DND-41 (cell line): ENCODE measurements around the gene SYT9.

ENCODE experiments used
- ATAC-seq: fragments of 200-7000 bp; cut with Tn5 transposase; 3 replicates; pipeline ENCODE4 v1.9.1; 2021; ENCODE audit warnings: low read depth; ENCODE audit not compliant: insufficient read depth
- DNase-seq: peaks from one replicate; pipeline ENCODE4 v3.0.0-alpha.2; 2020
- H2AFZ ChIP-seq: 2 replicates; pipeline ENCODE4 v1.6.0; 2012; ENCODE audit warnings: low read depth, low read length
- H3K27ac ChIP-seq: 2 replicates; pipeline ENCODE4 v1.5.1; 2012; ENCODE audit warnings: low read length, inconsistent platforms
- H3K27me3 ChIP-seq: fragments of 200-600 bp; sonication (generic); 2 replicates; pipeline ENCODE4 v1.6.0; 2012; ENCODE audit warnings: low read length, mild to moderate bottlenecking, inconsistent platforms; ENCODE audit not compliant: insufficient read depth, poor library complexity
- H3K36me3 ChIP-seq: 2 replicates; pipeline ENCODE4 v1.5.1; 2012; ENCODE audit warnings: low read length, inconsistent platforms; ENCODE audit not compliant: insufficient read depth
- H3K4me1 ChIP-seq: 2 replicates; pipeline ENCODE4 v1.5.1; 2012; ENCODE audit warnings: mild to moderate bottlenecking, low read length; ENCODE audit not compliant: insufficient read depth
- H3K4me2 ChIP-seq: 2 replicates; pipeline ENCODE4 v1.6.0; 2012; ENCODE audit warnings: mild to moderate bottlenecking, moderate library complexity, low read length, inconsistent platforms; ENCODE audit not compliant: insufficient read depth
- H3K4me3 ChIP-seq, 2 experiments: fragments of 200-600 bp in 1 of 2; shearing (Covaris generic) in 1 of 2; 2 replicates each; pipeline ENCODE4 v1.5.1; 2012 to 2016; ENCODE audit warnings: inconsistent platforms in 2 of 2, low read length in 2 of 2, mild to moderate bottlenecking in 2 of 2, low read depth in 1 of 2, moderate library complexity in 1 of 2
- H3K79me2 ChIP-seq: 2 replicates; pipeline ENCODE4 v1.6.0; 2012; ENCODE audit warnings: low read length, inconsistent platforms; ENCODE audit not compliant: insufficient read depth
- H3K9ac ChIP-seq: 2 replicates; pipeline ENCODE4 v1.6.0; 2012; ENCODE audit warnings: low read depth, mild to moderate bottlenecking, inconsistent platforms, low read length, moderate library complexity
- H3K9me3 ChIP-seq: 2 replicates; pipeline ENCODE4 v1.5.1; 2012; ENCODE audit warnings: low read length, moderate library complexity, mild to moderate bottlenecking, inconsistent platforms; ENCODE audit not compliant: insufficient read depth, severe bottlenecking
- H4K20me1 ChIP-seq: 2 replicates; pipeline ENCODE4 v1.6.0; 2012; ENCODE audit warnings: low read length; ENCODE audit not compliant: insufficient read depth
- EZH2 ChIP-seq: IDR thresholded peaks from 3 replicates; pipeline ENCODE4 v1.6.1; 2012; ENCODE audit warnings: borderline replicate concordance, low read depth, mild to moderate bottlenecking, moderate library complexity, low read length, inconsistent platforms; ENCODE audit not compliant: severe bottlenecking
- TF ChIP-seq, protein P1 (sequence below): IDR thresholded peaks from 2 replicates; pipeline ENCODE4 v1.5.1; 2012; ENCODE audit warnings: borderline replicate concordance, low read length, moderate library complexity, mild to moderate bottlenecking; ENCODE audit not compliant: poor library complexity, severe bottlenecking; ENCODE audit errors: extremely low read depth

The SYT9 gene

DNA sequence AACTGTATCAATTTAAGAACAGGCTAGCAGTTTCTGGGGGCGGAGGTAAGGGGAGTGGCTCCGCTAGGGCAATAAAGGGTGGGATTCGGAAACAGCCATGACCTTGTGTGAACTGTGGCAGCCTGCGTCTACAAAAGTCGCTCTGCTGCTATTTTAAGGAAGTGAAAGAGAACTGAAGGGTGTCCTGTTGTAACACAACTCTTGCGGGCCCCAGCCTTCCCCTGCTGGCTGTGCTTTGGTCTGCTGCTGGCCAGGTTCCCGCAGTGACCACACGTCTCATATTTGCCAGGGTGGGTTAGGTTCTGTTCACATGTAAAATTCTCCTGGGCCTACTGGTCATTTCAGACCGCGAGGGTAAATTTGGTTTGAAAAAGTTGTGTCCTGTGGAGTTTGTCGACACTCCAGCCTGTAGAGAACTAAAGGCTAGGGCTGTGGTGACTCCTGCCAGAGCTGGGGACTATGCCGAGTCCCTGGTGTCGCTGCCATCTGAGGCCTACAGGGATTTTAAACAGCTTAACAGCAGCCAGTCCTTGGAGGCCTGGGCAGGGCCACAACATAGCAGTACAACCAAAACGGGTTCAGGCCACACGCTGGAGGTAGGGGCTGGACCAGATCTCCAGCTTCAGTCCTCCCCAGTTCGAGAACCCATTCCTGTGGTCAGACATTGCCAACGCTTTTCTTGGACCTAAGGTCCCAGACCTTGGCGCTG lies 261.0 kb downstream of the SYT9 start:
- Histone ChIP-seq H4K20me1 (no peaks in the 10 kb centered on the region), H3K4me3 (no peak overlapping the region), H3K4me2 (no peak overlapping the region), H3K27ac (no peak overlapping the region), H3K79me2 (no peaks in the 10 kb centered on the region), H3K9me3 (no peaks in the 10 kb centered on the region), H2AFZ (no peak overlapping the region), H3K9ac (no peak overlapping the region), H3K27me3 (peaks cover 3% of the 10 kb centered on the region), H3K36me3 (no peaks in the 10 kb centered on the region), H3K4me1 (no peaks in the 10 kb centered on the region)
- no peak for ATAC-seq
- no peak for DNase-seq
- TF ChIP-seq, protein P1, sequence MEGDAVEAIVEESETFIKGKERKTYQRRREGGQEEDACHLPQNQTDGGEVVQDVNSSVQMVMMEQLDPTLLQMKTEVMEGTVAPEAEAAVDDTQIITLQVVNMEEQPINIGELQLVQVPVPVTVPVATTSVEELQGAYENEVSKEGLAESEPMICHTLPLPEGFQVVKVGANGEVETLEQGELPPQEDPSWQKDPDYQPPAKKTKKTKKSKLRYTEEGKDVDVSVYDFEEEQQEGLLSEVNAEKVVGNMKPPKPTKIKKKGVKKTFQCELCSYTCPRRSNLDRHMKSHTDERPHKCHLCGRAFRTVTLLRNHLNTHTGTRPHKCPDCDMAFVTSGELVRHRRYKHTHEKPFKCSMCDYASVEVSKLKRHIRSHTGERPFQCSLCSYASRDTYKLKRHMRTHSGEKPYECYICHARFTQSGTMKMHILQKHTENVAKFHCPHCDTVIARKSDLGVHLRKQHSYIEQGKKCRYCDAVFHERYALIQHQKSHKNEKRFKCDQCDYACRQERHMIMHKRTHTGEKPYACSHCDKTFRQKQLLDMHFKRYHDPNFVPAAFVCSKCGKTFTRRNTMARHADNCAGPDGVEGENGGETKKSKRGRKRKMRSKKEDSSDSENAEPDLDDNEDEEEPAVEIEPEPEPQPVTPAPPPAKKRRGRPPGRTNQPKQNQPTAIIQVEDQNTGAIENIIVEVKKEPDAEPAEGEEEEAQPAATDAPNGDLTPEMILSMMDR = no peak
- no peak for TF ChIP-seq EZH2

DNA sequence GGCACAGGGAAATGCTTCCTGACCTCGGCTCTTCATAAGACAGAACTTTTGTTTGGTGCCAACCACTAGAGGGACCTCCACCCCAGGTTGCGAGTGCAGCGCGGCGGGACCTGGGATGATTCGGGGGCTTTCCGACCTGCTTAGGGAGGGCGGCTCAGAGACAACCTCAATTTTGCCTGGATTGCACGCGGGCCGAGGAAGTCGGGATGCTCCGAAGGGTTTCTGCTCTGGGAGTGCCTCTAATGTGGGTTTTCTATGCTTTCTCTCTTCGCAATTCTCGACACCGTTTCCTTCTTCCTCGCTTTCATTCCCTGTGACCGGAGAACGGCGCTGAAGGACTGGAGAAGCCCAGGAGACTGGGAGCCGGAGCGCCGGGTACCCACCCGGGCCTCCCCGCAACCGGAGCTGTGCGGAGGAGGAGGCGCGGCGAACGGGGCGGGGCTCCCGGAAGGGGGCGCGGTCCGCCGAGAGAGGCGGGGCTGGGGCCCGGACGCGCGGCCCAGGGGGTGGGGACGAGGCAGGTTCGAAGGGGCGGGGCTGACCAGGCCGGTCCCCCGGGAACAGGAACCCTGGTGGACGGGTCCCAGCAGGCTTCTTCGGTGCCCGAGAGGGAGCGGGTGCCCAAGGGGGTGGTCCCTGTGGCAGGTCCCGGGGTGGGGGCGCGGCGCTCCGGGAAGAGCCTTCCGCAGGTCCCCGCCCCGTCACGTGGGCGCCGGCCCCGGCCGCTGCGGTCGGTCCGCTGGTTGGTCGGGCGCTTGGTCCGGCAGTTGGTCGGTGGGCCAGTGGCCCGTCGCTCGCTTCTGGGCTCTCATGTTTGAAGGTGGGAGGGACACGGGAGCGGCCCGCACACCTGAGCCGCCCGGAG lies 261.8 kb downstream of the SYT9 start, which contains the start of gene PPFIBP2:
Gene PPFIBP2, plus strand, starts transcription at position 766 of the 865 bp plus-strand sequence. CDS start 35,477 bp downstream, outside the sequence.
- no peak within 1 kb of the TSS for H3K4me3 ChIP-seq
- H3K27ac ChIP-seq = no peak within 1 kb of the TSS
- no peaks in the 10 kb centered on the region for H3K36me3 ChIP-seq
- no peaks in the 10 kb centered on the region for H3K79me2 ChIP-seq
- ATAC-seq (no peak), DNase-seq (no peak)
- H3K27me3 ChIP-seq = no peaks in the 10 kb centered on the region
- no peaks in the 10 kb centered on the region for H4K20me1 ChIP-seq
- no peak for TF ChIP-seq EZH2
- TF ChIP-seq, protein P1 = no peak
- H3K9ac ChIP-seq = no peak within 1 kb of the TSS
- H3K4me1 ChIP-seq = no peaks in the 10 kb centered on the region
- H2AFZ ChIP-seq = no peak within 1 kb of the TSS
- no peak within 1 kb of the TSS for H3K4me2 ChIP-seq
- H3K9me3 ChIP-seq = no peaks in the 10 kb centered on the region

DNA sequence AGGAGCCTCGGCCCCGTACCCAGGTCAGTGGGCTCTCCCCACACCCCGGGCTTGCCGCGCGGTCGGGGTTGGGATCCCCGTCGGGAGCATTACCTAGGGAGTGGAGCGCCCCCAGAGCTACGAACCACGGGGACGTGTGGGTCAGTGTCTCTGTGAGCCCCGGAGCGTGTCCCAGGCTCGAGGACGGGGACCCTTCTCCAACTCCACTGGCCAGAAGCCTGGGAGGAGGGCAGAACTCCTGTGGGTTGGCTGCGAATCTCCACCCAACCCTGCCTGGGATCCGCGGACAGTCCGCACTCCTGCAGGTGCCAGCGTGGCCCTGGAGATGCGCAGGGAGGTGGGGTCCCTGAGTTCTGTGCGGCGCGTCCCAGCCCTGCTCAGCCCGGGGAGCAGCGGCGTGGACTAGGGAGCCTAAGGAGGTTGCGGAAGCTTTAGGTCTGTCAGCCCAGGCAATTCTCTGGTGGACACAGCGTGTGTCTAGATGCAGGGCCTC lies 262.4 kb downstream of the SYT9 start:
- Histone ChIP-seq H3K4me1 (no peaks in the 10 kb centered on the region), H2AFZ (no peak overlapping the region), H3K4me3 (no peak overlapping the region), H3K36me3 (no peaks in the 10 kb centered on the region), H3K27ac (no peak overlapping the region), H3K9ac (no peak overlapping the region), H3K4me2 (no peak overlapping the region), H4K20me1 (no peaks in the 10 kb centered on the region), H3K79me2 (no peaks in the 10 kb centered on the region), H3K9me3 (no peaks in the 10 kb centered on the region), H3K27me3 (no peaks in the 10 kb centered on the region)
- DNase-seq = no peak
- TF ChIP-seq, protein P1 = no peak
- no peak for TF ChIP-seq EZH2
- ATAC-seq = no peak
